GM12878 (cell line): Measurements from ENCODE around the gene SCTR. TPM values are rescaled to one million over a fixed set of nuclear protein-coding genes. Genes with fewer than 3 reads are reported as not detected.

Experiments used
- ATF2 ChIP-seq: IDR thresholded peaks from 2 replicates; pipeline ENCODE4 v1.6.1; 2012; ENCODE audit warnings: low read length, inconsistent platforms
- CEBPB ChIP-seq, 2 experiments: fragments of 150-350 bp in 1 of 2; IDR thresholded peaks; 2 replicates each; pipeline ENCODE4 v1.6.1; 2012 to 2014; ENCODE audit warnings: low read depth in 2 of 2, low read length in 2 of 2, borderline replicate concordance in 1 of 2, inconsistent platforms in 1 of 2
- CUX1 ChIP-seq: IDR thresholded peaks from 2 replicates; pipeline ENCODE4 v1.6.1; 2012; ENCODE audit warnings: improper control_type of control experiment, low read depth, low read length; ENCODE audit not compliant: insufficient replicate concordance
- E2F8 ChIP-seq: fragments of 450-650 bp; IDR thresholded peaks from 2 replicates; pipeline ENCODE4 v1.6.1; 2018; ENCODE audit warnings: mild to moderate bottlenecking, low read depth, moderate library complexity; ENCODE audit not compliant: partially characterized antibody
- EZH2 ChIP-seq: IDR thresholded peaks from 2 replicates; pipeline ENCODE4 v1.6.1; 2012; ENCODE audit warnings: low read depth, mild to moderate bottlenecking, control low read depth, inconsistent platforms, low read length, borderline replicate concordance; ENCODE audit not compliant: control insufficient read depth
- IRF5 ChIP-seq: fragments of 450-650 bp; IDR thresholded peaks from 2 replicates; pipeline ENCODE4 v1.6.1; 2017; ENCODE audit warnings: borderline replicate concordance
- KDM1A ChIP-seq: fragments of 200-600 bp; sonication (generic); IDR thresholded peaks from 2 replicates; pipeline ENCODE4 v1.6.1; 2016; ENCODE audit warnings: borderline replicate concordance
- NFXL1 ChIP-seq: fragments of 450-650 bp; IDR thresholded peaks from 2 replicates; pipeline ENCODE4 v1.6.1; 2017; ENCODE audit warnings: antibody characterized with exemption, mild to moderate bottlenecking, borderline replicate concordance
- NR2C1 ChIP-seq: fragments of 450-650 bp; IDR thresholded peaks from 2 replicates; pipeline ENCODE4 v1.6.1; 2017; ENCODE audit warnings: antibody characterized with exemption, mild to moderate bottlenecking, moderate library complexity
- PML ChIP-seq: IDR thresholded peaks from 2 replicates; pipeline ENCODE4 v1.6.1; 2012; ENCODE audit warnings: low read length, inconsistent platforms
- RBBP5 ChIP-seq: fragments of 200-600 bp; sonication (generic); conservative IDR thresholded peaks from 2 replicates; pipeline ENCODE4 v1.6.1; 2016
- SIN3A ChIP-seq: IDR thresholded peaks from 2 replicates; pipeline ENCODE4 v1.6.1; 2012; ENCODE audit warnings: low read depth, low read length, improper control_type of control experiment
- SPI1 ChIP-seq: IDR thresholded peaks from 2 replicates; pipeline ENCODE4 v1.6.1; 2011; ENCODE audit warnings: low read depth, mild to moderate bottlenecking, low read length, moderate library complexity, borderline replicate concordance; ENCODE audit not compliant: insufficient read depth
- STAT1 ChIP-seq: fragments of 450-650 bp; conservative IDR thresholded peaks from 2 replicates; pipeline ENCODE4 v1.6.1; 2014; ENCODE audit warnings: antibody characterized with exemption, mild to moderate bottlenecking
- TBL1XR1 ChIP-seq: IDR thresholded peaks from 2 replicates; pipeline ENCODE4 v1.6.1; 2012; ENCODE audit warnings: low read depth, low read length, improper control_type of control experiment
- TCF12 ChIP-seq: IDR thresholded peaks from 2 replicates; pipeline ENCODE4 v1.6.1; 2011; ENCODE audit warnings: low read depth, mild to moderate bottlenecking, low read length
- TCF7 ChIP-seq: IDR thresholded peaks from 2 replicates; pipeline ENCODE4 v1.6.1; 2014; ENCODE audit warnings: antibody characterized with exemption, borderline replicate concordance
- ZNF274 ChIP-seq: IDR thresholded peaks from one replicate; pipeline ENCODE4 v1.8.0; 2011; ENCODE audit not compliant: insufficient read length, insufficient read depth
- ZSCAN29 ChIP-seq: fragments of 450-650 bp; IDR thresholded peaks from 2 replicates; pipeline ENCODE4 v1.6.1; 2017; ENCODE audit warnings: mild to moderate bottlenecking, moderate library complexity
- polyA plus RNA-seq, 11 experiments: library from polyadenylated mRNA; depleted of rRNA in 4 of 11; unstranded in 6 of 11; stranded (reverse) in 5 of 11; fragments of >200 nt; fragmentation: Nextera tagmentation in 4 of 11; fragmentation: Illumina TruSeq in 1 of 11; extraction: Ambion mirVana in 4 of 11; extraction: Trizol in 1 of 11; gene quantifications; 1 replicate in 1 of 11; 2 replicates in 10 of 11; pipeline versions ENCODE4 v1.2.1 to v1.2.3, GENCODE V29; 2011 to 2016; ENCODE audit warnings: inconsistent platforms in 2 of 11, missing spikeins in 2 of 11, low read depth in 1 of 11
- total RNA-seq, 4 experiments: library from RNA; depleted of rRNA in 3 of 4; stranded (reverse); fragments of >200 nt in 3 of 4; fragmentation: Illumina TruSeq in 1 of 4; extraction: Trizol in 1 of 4; gene quantifications; 2 replicates each; pipeline versions ENCODE4 v1.2.1 to v1.2.3, GENCODE V29; 2013 to 2021

SCTR gene
- total and polyA plus RNA-seq, 10 of the 15 experiments (the other 5 are each of a cell fraction or from before 2014, with no cell fraction given), result 0.26 TPM; not detected in 9

- TF ChIP-seq IRF5 (no peak), ZSCAN29 (no peak), ZNF274 (no peak), PML (no peak), STAT1 (no peak), E2F8 (no peak), NR2C1 (0 out of 2 replicates have a peak, but pooled peaks have one; percentile 10), TCF7 (no peak), CEBPB (IDR thresholded peaks at IDR 0.05; ENCODE audit: borderline replicate concordance in 1 of 2, low read depth in 2 of 2, low read length in 2 of 2) (no peak), SIN3A (no peak), TCF12 (no peak), CUX1 (peak; percentile 48), KDM1A (no peak), ATF2 (no peak), TBL1XR1 (peak; percentile 67; the same call in 1 of the 2 replicates), SPI1 (no peak), EZH2 (no peak), RBBP5 (no peak), NFXL1 (0 out of 2 replicates have a peak, but pooled peaks have one; percentile 44)
These were observed 92.9 kb downstream of the SCTR start, which contains the start of gene TMEM37 (continued) for GRCh38 chr2:119431155-119431975.
